ENCODE data around the gene CREG2. TPM values are rescaled to one million over a fixed set of nuclear protein-coding genes. Genes with fewer than 3 reads are reported as not detected.
"Not testable (repeated sequence)": the region's sequence is repeated elsewhere in the genome, so short reads cannot be mapped to it uniquely, and the experiment has no call there.

Gene CREG2
- total RNA-seq, 1 donor from 2014 or later = 0.92 TPM

DNA sequence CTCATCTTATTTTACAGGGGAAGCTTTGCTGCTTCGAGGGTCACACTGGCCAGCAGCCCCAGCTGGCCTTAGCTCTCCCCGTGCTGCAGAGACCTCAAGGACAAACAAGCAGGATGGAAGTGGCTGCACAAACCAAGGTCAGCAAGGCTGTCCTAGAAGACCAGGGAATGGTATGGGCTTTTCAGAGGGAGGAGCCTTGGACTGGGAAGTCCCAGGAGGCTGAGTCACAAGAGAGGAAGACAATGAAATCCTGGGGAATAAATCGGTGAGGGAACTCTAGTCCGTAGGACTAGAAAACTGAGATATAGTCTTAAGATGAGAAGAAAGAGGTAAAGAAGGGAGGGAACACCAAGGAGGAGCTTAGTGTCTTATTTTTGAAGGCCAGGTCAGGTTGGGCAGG, 15.7 kb downstream of the CREG2 start:
- no peak for DNase-seq

DNA sequence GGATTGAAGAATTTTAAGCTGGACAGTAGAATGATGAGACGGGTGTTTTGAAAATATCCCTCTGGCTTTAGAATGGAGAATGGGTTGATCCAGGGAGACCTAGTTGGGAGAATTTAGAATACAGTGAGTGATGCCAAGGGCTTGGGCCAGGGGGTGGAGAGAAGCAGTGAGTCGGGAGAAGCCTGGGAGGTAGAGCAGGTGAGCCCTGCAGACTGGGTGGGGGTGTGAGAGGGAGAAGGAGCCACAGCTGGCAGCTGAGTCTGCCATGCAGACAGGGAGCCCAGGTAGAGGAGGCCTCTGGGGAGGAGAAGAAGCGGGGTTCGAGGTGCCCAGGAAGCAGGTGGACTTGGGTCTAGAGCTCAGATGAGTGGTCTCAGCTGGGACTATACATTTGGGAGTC, 18.2 kb downstream of the CREG2 start:
- no peak for DNase-seq

DNA sequence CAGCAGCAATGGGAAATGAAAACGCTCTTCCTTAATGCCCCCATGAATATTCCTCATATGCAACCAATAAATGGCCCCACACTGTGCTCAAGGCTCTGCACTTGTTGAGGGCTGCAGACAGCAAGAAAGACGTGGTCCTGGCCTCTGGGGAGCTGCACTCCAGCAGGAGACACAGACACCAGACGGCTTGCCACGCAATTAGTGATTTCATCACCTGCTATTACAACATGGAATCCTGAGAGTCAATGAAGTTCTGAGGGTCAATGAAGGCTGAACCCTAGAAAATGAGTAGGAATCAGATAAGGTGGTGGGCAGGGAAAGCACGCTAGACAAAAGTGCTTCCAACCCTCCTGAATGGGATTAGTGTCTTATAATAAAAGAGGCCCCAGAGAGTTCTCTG, 18.9 kb downstream of the CREG2 start:
- DNase-seq = no peak

DNA sequence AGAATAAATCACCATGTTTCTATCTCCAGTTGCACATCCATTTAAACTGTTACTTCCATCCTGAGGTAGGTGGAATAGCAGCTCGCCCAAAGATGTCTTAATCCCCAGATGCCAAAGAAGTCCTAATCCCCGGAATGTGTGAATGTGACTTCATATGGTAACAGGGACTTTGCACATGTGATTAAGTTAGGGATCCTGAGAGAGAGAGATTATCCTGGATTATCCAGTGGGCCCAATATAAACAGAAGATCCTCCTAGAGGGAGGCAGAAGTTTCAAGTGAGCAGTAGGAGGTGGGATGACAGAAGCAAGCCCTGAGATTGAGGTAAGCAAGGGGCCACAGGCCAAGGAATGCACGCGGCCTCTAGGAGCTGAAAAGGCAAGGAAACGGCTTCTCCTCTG, 19.8 kb downstream of the CREG2 start:
- no peak for DNase-seq

DNA sequence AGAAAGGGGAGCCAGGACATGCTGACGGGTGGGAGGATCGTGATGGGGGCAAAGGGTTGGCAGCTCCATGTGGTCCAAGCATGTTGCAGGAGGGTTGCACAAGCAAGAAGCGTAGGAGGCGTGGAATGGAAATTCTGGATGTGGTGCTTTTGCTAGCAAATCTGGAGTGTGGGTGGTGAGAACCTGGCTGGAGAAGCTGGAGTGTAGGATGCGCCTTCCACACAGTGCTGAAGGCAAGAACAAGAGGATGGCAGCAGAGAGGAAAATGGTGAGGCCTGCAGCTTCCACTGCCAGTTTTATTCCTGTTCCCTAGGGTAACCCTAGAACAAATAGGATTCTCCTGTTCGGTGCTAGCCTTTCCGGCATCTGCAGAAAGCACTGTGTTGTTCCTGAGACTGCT, 22.4 kb downstream of the CREG2 start:
- no peak for DNase-seq

DNA sequence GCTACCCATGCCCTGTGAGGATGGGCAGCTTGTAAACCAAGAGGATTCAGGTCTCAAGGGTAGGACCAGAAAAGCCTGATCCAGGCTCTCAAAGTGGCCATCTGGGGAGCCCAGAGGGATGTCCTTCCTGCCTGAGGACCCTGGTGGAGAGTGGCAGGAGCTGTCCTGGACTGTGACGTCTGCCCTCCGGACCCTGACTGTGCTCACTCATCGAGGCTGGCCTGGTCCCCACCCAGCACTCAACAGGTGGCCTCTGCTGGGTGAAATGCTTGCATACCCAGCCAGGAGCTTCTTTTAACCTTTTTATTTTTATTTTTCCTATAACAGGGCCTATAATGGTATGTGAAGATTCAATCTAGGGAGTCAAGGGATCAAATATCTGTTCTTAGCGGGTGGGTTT, 24.5 kb downstream of the CREG2 start:
- DNase-seq = no peak

DNA sequence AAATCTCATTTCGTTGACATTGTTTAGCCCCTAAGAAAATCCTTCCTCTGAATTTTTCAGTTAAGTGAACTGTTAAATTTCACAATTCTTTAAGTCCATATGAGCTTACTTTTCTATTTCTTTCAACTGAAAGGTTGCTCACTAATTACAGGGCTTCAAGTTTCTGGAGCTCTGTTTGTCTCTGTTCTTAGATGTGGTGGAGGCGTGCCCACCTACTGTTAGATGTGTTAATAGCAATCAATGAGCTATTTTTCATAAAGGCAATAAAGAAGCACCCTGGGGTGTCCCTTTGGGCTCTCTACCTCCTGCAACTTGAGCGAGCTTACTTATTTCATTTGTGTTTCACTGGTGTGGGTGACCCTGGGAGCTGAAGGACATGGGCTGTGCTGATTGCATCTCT, 25.0 kb downstream of the CREG2 start:
- DNase-seq = no peak

DNA sequence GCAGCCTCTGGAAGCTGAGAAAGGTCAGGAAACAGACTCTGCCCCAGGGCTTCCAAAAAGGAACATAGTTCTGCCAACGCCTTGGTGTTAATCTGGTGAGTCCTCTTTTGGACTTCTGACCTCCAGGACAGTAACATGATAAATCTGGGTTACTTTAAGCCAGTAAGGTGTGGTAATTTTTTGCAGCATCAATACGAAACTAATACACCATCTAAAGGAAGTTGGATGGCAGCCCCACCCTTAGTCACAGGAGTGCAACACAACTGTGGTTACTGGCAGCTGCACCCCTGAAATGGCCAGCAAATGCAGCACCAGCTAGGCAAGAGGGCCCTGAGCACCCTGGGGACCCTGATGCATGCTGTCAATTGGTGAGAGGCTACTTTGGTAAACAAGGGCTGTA, 25.8 kb downstream of the CREG2 start:
- DNase-seq = no peak

DNA sequence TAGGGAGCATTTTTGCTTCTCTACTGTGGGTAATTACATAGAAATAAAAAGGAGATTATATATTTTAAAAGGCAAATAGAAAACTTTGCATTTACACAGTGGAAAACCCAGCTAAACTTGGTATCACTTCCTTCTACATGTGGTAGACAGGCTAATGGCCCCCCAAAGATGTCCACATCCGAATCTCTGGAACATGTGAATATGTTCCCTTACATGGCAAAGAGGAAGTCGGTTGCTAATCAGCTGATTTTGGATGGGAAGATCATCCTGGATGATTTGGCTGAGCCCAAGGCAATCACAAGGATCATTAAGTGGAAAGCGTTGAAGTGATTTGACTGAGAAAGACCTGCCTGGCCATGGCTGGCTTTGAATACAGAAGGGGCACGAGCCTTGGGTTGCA, 26.2 kb downstream of the CREG2 start:
- no peak for DNase-seq

DNA sequence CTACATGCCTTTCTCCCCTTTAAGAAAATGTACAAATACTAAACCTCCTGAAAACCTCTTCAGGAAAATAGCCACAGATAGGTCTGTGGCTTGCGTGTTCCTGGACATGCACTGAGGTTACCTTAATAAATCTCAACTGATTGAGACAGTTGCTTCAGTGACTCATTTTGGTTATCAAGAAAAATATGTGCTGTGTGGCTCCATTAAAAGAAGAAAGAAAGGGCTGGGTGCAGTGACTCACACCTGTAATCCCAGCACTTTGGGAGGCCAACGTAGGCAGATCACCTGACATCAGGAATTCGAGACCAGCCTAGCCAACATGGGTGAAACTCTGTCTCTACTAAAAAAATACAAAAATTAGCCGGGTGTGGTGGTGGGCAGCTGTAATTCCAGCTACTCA, 27.1 kb downstream of the CREG2 start:
- DNase-seq = no peak

DNA sequence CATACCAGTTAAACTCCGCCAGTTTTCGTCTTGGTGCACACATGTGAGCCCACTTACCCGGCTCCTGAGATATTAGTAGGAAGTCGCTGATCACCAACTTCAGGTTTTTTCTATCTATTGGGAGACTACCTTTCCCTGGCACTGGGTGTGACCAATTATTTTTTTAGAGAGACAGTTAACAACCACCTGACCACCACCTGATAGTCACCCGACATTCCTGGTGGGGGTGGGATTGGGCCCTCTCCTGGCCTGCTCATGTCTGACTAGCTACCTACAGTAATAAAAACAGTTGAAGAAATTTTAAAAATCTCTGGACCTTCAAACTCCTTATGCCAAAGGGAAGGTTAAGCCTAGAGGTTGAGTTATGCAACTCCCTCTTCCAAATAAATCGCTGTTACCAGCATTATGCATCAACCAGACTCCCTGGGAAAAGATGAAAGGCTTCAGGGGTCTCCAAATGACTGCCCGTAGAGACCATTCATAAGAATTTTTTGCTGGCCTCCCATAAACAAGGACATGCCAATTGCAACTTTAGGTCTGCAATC, 27.8 kb downstream of the CREG2 start:
- DNase-seq = no peak

DNA sequence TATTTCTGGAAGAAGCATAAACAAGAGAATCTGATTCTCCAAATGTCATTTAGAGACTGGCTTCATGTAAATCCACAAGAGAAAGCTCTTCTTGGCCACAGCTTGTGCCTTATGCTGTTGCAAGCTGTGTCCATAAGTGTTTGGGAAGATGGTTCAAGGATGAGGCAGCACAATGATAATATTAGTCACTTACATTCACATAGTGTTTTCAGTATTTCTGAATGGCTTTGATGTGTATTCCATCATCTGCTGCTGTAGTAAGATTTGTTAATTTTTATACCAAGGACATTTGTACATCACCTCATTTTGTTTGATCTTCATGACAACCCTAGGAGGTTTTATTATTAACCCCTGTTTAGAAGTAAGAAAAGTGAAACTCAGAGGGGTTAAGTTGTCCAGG, 29.9 kb downstream of the CREG2 start:
- DNase-seq = no peak

DNA sequence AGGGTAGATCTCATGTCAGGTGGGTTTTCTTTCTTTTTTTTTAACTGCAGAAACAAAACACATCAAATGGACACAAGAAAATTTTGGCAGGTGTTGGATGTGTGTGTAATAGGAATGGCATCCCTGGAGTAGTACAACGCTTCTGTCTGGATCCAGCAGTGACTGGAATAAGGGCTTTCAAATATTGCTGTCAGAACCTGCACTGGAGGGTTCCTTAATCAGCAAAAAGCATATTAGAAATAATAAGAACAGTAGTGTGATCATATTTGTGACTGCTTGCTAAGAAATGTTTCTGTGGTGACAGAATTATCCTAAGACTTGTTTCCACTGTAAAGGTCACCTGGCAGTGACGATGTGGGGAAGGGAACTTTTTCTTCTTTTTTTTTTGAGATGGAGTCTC, 30.8 kb downstream of the CREG2 start:
- no peak for DNase-seq

DNA sequence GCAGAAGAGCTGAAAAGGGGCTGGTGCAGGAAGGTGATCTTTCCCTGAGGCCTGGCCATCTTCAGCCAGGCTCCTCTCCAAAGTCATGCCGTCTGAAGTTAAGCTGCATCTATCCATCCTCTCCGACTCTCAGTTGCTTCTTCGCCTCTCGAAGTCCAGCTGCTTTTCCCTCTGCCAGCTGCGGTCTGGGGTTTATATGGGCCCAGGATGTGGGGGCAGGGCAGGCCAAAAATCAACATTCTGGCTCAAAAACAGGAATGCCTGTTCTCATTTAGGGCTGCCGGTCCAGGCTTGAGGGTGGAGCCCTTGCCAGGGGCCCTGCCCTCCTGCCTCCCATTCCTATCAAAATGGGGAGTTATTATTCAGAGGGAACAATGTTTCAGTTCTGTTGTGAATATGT, 31.2 kb downstream of the CREG2 start:
- DNase-seq = no peak

DNA sequence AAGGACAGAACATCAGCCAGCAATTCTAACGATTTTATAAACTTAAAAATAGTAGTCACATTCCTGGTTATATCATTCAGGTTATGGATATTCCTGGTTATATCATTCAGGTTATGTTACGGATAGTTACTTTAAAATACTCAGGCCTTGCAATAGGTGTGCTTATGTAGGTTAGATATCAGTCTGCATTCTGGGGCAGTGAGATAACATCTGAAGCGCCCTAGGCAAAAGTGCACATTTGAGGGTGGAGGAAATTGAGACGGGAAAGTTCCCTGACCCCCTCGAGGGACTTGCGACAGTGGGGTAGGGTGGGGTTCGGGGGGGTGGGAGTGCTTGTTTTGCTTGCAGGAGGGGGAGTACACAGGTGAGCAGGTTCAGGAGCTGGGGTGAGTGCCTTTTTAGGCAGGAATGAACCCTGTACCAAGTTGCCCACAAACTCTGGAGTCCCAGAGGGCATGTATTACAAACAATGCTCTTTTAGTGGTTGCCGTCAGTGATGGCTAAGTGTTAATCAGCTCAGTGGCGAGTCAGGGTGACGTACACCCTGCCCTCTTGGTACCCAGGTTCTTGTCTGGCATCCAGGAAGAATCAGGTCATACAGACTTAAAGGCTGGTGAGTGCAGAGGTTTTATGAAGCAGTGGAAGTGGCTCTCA, 31.8 kb downstream of the CREG2 start:
- no peak for DNase-seq

DNA sequence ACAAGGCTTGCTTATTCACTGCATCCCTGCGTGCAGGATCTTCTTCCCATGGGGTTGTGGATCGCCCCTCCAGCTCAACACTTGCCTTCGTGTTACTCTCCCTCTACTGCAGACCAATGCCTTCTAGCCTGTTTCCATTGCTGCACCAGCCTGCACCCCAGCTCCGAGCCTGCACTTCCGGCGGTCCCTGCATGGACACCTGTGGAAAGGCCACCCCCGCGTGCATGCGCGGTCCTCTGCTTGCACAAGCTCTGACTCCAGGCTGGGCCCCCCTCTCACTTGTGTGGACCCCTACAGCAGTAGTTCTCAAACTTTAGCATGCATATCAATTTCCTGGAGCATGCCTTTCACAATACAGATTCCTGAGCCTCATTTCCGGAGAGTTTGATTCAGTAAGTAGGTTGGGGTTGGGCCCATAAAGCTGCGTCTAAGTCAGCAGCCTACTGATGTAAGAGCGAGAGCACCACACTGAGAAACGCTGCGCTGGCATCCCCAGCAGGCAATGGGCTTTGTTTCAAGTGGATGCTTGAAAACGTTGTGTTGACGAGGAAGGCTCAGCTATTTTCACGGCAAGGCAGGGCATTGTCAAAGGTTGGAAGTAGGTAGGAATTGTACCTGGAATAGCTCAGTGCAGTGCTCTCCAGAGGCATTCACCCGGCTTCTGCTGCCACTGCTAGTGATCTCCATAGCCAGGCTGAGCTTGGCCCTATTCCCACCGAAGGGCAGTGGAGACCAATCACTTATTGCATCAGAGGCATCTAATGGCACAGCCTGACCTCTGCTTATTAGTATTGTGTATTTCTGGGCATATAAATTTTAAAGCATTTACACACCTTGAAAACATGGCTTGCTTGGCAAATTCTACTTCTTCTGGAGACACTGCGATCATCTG, 32.6 kb downstream of the CREG2 start:
- DNase-seq = no peak

DNA sequence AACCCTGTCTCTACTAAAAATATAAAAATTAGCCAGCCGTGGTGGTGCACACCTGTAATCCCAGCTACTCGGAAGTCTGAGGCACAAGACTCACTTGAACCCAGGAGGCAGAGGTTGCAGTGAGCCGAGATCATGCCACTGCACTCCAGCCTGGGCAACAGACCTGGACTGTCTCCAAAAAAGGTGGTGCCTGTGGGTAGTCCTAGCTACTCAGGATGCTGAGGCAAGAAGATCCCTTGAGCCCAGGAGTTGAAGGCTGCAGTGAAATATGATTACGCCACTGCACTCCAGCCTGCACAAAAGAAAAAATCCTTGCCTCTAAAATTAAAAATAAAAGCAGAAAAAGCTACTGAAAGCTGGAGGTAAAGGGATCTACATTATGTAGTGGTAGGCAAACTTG, 34.7 kb downstream of the CREG2 start:
- not testable (repeated sequence) for DNase-seq

DNA sequence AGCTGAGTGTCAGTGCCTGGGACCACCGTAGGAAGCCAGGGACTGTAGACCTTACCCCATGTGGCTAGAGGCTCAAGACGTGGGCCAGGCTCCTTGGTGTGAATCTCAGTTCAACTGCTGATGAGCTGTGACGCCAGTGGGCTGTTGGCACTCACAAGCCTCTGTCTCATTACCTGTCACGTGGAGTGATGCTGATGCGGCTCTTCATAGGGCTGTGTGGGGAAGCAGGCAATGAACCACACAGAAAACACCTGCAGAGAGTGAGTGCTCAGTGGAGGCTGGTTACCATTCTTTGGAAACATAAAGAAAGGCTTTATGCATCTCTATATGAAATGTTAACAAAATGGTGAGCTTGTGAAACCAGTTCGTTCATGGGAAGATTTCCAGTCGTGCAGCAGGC, 36.1 kb downstream of the CREG2 start:
- no peak for DNase-seq

DNA sequence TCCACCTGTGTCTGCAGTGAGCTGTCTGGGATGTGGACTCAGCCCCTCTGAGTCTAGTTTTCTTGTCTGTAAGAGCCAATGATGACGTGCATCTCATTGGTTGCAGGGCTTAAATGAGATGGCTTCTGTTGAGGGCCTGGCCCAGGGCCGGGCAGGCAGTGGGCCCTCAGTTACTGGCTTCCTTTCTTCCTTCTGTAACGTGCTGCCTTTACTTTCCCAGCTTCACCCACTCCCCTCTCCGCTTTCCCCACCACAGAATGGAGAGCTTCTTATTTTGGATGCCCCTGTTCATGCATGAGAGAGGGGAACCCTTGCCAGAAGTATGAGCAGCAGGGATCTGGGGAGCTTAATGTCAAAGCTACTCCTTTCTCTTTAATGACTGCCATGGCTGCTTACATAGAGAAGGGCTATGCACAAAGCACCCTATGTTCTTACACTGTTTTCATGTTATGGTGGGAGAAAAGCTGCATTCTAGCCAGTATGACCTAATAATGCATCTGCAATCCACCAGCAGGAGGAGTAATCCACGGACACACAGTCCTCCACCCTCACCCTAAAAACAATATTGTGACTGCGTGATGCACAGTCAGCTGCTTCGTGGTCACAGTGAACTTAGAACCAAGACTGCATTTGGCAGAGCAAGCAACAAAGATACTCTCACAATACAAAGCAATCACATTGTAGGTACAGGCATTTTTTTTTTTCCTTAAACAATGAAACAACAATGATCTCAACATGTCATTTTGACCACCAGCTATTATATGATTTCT, 37.2 kb downstream of the CREG2 start:
- DNase-seq = peak; percentile 9

DNA sequence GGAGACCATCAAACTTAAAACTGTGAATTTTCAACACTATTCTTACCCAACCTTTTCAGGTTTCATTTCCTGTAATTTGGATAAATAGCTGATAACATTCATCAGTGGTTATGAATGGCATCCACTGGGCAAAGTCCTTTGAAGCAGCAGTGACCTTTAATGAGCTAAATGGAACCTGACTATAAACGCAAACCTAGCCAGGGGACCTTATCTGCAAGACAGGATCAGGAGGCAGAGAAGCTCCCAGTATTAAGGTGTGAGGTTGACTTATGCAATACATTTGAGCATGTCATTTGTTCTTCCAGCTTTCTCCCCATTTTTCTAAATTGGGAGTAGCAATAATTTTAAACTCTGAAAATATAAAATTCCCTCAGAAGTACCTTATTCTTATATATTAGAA, 38.4 kb downstream of the CREG2 start:
- DNase-seq = no peak

DNA sequence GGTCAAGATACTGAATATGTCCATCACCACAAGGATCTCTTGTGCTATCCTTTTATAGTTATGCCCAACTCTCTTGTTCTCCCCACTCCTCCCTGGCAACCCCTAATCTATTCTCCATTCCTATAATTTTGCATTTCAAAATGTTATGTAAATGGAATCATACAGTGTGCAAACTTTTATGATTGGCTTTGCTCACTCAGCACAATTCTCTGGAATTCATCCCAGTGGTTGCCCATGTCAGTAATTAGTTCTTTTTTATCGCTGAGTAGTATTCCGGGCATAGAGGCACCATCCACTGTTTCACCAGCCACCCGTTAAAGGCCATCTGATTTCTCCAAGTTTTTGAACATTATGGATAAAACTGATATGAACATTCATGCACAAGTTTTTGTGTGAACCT, 40.4 kb downstream of the CREG2 start:
- no peak for DNase-seq

DNA sequence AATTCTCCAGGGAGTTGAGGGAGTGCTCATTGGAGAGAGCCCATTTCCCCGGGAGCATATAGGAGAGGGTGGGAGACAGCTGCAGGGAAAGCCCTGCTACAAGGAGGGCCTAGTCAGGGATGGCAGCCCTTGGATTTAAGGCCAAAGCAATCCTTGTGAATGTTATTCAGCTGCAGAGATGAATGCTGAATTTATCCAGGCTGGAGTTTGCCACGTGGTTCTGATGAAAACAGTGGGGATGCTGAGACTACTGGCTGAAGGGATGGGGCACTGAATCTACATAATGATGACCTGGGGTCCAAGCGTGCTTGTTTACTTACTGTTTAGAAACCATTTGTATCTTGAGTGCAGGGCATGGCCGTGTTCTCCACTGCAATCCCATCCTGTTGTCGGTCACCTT, 43.2 kb downstream of the CREG2 start:
- DNase-seq = no peak

DNA sequence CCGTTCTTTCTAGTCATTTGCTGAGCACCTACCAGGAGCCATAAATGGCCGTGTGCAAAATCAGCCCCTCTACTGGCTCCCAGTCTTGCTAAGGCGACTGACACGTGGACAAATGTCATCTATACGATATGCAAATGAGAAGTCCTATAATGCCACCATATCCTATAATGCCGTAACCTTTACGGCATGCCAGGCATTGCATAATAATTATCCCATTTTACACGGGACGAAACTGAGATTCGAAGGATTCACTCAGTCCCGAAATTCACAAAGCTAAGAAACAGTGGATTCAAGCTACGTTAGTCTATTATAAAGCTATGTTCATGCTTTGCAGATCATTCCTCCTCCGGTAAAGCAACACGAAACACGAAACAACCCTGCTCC, 44.7 kb downstream of the CREG2 start:
- no peak for DNase-seq
